Vagina (tissue), 2 donors: Measurements from ENCODE around the gene MIOS. TPM values are rescaled to one million over a fixed set of nuclear protein-coding genes. Genes with fewer than 3 reads are reported as not detected.

Source experiments
- DNase-seq, 2 donors: peaks; one replicate each; pipeline ENCODE4 v3.0.0-alpha.2; 2017; ENCODE audit errors: extremely low spot score in 2 of 2
- H3K27ac ChIP-seq: fragments of 200-600 bp; sonication (generic); one replicate; pipeline ENCODE4 v1.5.1; 2019
- H3K27me3 ChIP-seq: fragments of 200-600 bp; sonication (generic); one replicate; pipeline ENCODE4 v1.5.1; 2019
- H3K36me3 ChIP-seq, 2 donors: fragments of 200-600 bp; sonication (generic); one replicate each; pipeline ENCODE4 v1.5.1; 2017 to 2019
- H3K4me1 ChIP-seq: fragments of 200-600 bp; sonication (generic); one replicate; pipeline ENCODE4 v1.5.1; 2019
- H3K4me3 ChIP-seq, 2 donors: fragments of 200-600 bp; sonication (generic); 1 replicate in 1 of 2; 2 replicates in 1 of 2; pipeline ENCODE4 v1.5.1; 2016 to 2019
- H3K9me3 ChIP-seq: fragments of 200-600 bp; sonication (generic); one replicate; pipeline ENCODE4 v1.5.1; 2019
- POLR2A ChIP-seq, 2 donors: fragments of 450-650 bp; IDR thresholded peaks; one replicate each; pipeline ENCODE4 v1.6.1; 2017; ENCODE audit warnings: antibody characterized with exemption in 2 of 2, mild to moderate bottlenecking in 2 of 2, moderate library complexity in 2 of 2
- POLR2AphosphoS5 ChIP-seq, 2 donors: sonication (generic); formaldehyde crosslinking; IDR thresholded peaks; one replicate each; pipeline ENCODE4 v1.9.0; 2017; ENCODE audit warnings: antibody characterized with exemption in 2 of 2, mild to moderate bottlenecking in 2 of 2, low read depth in 1 of 2; ENCODE audit not compliant: insufficient read depth in 1 of 2
- intact Hi-C: fragments of 100-400 bp; cut with DNase I; formaldehyde crosslinking; loops from one replicate; pipeline ENCODE4 v1.15.1; 2023
- total RNA-seq: library from RNA; depleted of rRNA; stranded (reverse); fragments of >200 nt; gene quantifications from one replicate; pipeline ENCODE4 v1.2.3, GENCODE V29; 2016
- TF ChIP-seq, protein P1 (sequence below), 3 experiments: fragments of 450-650 bp in 2 of 3; fragments of 200-600 bp in 1 of 3; sonication (generic) in 1 of 3; IDR thresholded peaks; one replicate each; pipeline ENCODE4 v1.5.1; 2017 to 2019; ENCODE audit warnings: antibody characterized with exemption in 3 of 3, mild to moderate bottlenecking in 2 of 3, moderate library complexity in 2 of 3

MIOS gene
- total RNA-seq, 1 donor from 2014 or later, result 50.1 TPM

DNA sequence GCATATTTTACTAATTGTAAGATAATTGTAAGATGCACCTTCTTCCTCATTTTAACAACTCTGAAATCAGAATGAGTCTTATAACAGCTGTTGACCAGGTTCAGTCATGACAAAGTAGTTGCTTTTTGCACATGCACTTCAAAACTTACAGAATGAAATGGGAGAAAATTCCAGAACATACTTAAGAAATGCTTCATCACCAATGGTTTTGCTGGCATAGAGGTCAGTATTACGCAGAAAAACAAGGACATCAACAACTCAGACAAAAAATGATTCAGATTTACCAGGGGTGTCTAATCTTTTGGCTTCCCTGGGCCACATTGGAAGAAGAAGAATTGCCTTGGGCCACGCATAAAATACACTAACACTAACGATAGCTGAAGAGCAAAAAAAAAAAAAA is 44.3 kb upstream of the MIOS start:
- Histone ChIP-seq H3K4me3 (no peak overlapping the region), H3K36me3 (no peaks in the 10 kb centered on the region), H3K27ac (no peak overlapping the region), H3K27me3 (no peaks in the 10 kb centered on the region), H3K4me1 (no peaks in the 10 kb centered on the region), H3K9me3 (no peaks in the 10 kb centered on the region)
- TF ChIP-seq POLR2A (IDR thresholded peaks at IDR 0.05), result no peak
- TF ChIP-seq, protein P1, sequence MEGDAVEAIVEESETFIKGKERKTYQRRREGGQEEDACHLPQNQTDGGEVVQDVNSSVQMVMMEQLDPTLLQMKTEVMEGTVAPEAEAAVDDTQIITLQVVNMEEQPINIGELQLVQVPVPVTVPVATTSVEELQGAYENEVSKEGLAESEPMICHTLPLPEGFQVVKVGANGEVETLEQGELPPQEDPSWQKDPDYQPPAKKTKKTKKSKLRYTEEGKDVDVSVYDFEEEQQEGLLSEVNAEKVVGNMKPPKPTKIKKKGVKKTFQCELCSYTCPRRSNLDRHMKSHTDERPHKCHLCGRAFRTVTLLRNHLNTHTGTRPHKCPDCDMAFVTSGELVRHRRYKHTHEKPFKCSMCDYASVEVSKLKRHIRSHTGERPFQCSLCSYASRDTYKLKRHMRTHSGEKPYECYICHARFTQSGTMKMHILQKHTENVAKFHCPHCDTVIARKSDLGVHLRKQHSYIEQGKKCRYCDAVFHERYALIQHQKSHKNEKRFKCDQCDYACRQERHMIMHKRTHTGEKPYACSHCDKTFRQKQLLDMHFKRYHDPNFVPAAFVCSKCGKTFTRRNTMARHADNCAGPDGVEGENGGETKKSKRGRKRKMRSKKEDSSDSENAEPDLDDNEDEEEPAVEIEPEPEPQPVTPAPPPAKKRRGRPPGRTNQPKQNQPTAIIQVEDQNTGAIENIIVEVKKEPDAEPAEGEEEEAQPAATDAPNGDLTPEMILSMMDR (IDR thresholded peaks at IDR 0.05), result no peak
- TF ChIP-seq POLR2AphosphoS5 (IDR thresholded peaks at IDR 0.05; ENCODE audit: insufficient read depth in 1 of 2, low read depth in 1 of 2), result no peak
- intact Hi-C loops, result no loop called here
- no peak for DNase-seq

DNA sequence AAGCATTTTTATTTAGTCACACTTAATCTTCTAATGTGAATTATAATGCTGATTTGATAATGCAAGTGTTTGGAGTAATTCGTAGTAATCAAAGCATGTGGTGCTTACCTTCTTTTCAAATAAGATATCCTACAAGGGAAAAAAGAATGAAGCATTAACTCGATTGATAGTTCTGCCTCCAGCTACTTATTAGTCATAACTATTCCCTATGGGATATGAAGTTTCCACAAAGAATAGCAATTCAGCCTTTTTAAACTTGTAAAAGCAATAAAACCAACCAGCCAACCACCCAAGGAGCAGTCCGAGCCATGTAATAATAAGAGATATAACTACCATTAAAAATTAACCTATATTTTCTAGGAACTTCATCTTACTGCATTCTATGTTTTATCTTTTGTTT is 42.6 kb upstream of the MIOS start:
- no peak overlapping the region for H3K4me3 ChIP-seq
- no peaks in the 10 kb centered on the region for H3K9me3 ChIP-seq
- TF ChIP-seq POLR2AphosphoS5 (IDR thresholded peaks at IDR 0.05; ENCODE audit: insufficient read depth in 1 of 2, low read depth in 1 of 2) (no peak), POLR2A (IDR thresholded peaks at IDR 0.05) (no peak)
- TF ChIP-seq, protein P1 (IDR thresholded peaks at IDR 0.05), result no peak
- intact Hi-C loops, result no loop called here
- no peaks in the 10 kb centered on the region for H3K36me3 ChIP-seq
- DNase-seq, result no peak
- H3K27me3 ChIP-seq, result no peaks in the 10 kb centered on the region
- no peaks in the 10 kb centered on the region for H3K4me1 ChIP-seq
- H3K27ac ChIP-seq, result no peak overlapping the region

DNA sequence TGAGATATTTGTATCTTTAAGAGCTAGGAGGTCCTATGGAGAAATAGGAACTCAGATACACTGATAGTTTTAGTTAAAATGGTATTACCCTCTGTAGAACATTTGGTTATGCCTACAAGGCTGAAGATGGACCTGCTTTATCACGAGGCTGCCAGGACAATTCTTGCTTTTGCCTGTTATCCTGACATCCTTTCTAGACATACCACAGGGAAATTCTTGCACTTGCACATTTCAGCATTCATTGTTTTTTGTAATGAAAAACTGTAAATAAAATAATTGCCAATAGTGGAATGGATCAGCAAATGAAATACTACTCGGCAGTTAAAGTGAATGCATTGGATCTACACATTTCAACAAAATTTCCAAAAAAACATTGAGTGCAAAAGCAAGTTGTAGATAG is 40.7 kb upstream of the MIOS start:
- H3K4me1 ChIP-seq, result no peaks in the 10 kb centered on the region
- H3K4me3 ChIP-seq, result no peak overlapping the region
- no peak for TF ChIP-seq POLR2AphosphoS5 (IDR thresholded peaks at IDR 0.05; ENCODE audit: insufficient read depth in 1 of 2, low read depth in 1 of 2)
- TF ChIP-seq, protein P1 (IDR thresholded peaks at IDR 0.05), result no peak
- TF ChIP-seq POLR2A (IDR thresholded peaks at IDR 0.05), result no peak
- H3K9me3 ChIP-seq, result no peaks in the 10 kb centered on the region
- no peaks in the 10 kb centered on the region for H3K36me3 ChIP-seq
- no peak for DNase-seq
- no peak overlapping the region for H3K27ac ChIP-seq
- intact Hi-C loops, result no loop called here
- no peaks in the 10 kb centered on the region for H3K27me3 ChIP-seq

DNA sequence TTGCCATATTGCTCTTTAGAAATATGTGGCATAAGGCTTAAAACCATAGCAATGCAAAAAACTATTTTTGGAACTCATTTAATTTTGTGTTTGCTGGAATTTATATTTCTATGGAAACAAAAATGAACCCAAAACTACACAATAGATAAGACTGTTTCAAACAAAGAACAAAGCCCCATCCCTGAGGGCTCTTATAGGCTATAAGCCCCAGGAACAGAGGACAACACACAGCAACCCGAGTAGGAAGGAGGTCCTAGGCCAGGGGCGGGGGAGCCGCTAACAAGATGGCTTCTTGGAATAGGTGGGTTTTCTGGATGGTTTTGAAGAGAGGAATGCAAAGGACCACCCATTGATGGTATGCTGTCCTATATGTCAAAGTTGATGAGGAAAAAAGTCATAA is 39.6 kb upstream of the MIOS start:
- intact Hi-C loops, result no loop called here
- no peak for DNase-seq
- Histone ChIP-seq H3K27ac (no peak overlapping the region), H3K27me3 (no peaks in the 10 kb centered on the region), H3K4me3 (no peak overlapping the region), H3K4me1 (no peaks in the 10 kb centered on the region), H3K9me3 (no peaks in the 10 kb centered on the region), H3K36me3 (no peaks in the 10 kb centered on the region)
- TF ChIP-seq POLR2AphosphoS5 (IDR thresholded peaks at IDR 0.05; ENCODE audit: insufficient read depth in 1 of 2, low read depth in 1 of 2) (no peak), POLR2A (IDR thresholded peaks at IDR 0.05) (no peak)
- TF ChIP-seq, protein P1 (IDR thresholded peaks at IDR 0.05), result no peak

DNA sequence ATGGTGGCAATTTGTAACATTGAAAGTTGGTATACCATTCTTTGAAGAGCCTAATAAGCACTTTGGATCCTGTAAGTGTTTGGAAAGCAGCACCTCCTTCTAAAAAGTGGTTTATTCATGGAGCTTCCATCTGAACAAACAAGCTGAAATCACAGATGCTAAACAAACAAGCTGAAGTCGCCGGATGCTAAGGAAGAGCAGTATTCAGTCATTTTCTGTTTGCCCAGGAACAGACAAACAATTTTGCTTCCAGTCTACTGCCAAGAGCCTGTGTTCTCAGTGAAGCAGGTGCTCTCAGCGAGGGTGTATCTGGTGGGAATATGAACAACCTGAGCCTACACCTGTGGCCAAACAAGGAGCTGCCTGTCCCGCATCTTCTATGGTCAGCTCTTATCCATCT is 37.4 kb upstream of the MIOS start:
- intact Hi-C loops, result no loop called here
- H3K9me3 ChIP-seq, result no peaks in the 10 kb centered on the region
- no peak overlapping the region for H3K27ac ChIP-seq
- no peaks in the 10 kb centered on the region for H3K27me3 ChIP-seq
- H3K36me3 ChIP-seq, result no peaks in the 10 kb centered on the region
- DNase-seq, result no peak
- TF ChIP-seq, protein P1 (IDR thresholded peaks at IDR 0.05), result no peak
- TF ChIP-seq POLR2A (IDR thresholded peaks at IDR 0.05) (no peak), POLR2AphosphoS5 (IDR thresholded peaks at IDR 0.05; ENCODE audit: insufficient read depth in 1 of 2, low read depth in 1 of 2) (no peak)
- no peak overlapping the region for H3K4me3 ChIP-seq
- no peaks in the 10 kb centered on the region for H3K4me1 ChIP-seq
